Ovary (tissue), 3 donors: Measurements from ENCODE around the gene GRK3.

Experiments
- EP300 ChIP-seq: sonication (generic); formaldehyde crosslinking; IDR thresholded peaks from one replicate; pipeline ENCODE4 v1.6.1; 2017; ENCODE audit warnings: antibody characterized with exemption
- POLR2A ChIP-seq: fragments of 450-650 bp; IDR thresholded peaks from one replicate; pipeline ENCODE4 v1.6.1; 2017; ENCODE audit warnings: antibody characterized with exemption, mild to moderate bottlenecking, moderate library complexity
- TF ChIP-seq, protein P1 (sequence below), 3 donors: fragments of 450-650 bp in 2 of 3; fragments of 200-600 bp in 1 of 3; IDR thresholded peaks; one replicate each; pipeline versions ENCODE4 v1.5.1 to v1.8.0; 2016 to 2022; ENCODE audit warnings: antibody characterized with exemption in 3 of 3, mild to moderate bottlenecking in 1 of 3
- donor health status: DM: no; HTN: no; CAD: no.

DNA sequence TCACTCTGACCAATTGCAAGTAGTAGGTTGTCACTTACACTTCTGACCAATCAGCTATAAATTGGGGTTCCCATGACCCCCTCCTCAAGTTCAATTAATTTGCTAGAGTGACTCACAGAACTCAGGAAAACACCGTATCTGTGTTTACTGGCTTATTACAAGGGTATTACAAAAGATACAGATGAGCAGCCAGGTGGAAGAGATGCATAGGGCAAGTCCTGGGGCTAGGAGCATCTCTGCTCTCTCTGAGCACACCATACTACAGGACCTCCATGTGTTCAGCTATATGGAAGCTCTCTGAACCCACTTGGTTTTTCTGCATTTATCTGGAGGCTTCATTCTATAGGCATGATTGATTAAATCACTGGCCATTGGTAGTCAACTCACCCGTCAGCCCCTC is 11.3 kb upstream of the GRK3 start:
- TF ChIP-seq POLR2A (no peak), EP300 (no peak)
- TF ChIP-seq, protein P1, sequence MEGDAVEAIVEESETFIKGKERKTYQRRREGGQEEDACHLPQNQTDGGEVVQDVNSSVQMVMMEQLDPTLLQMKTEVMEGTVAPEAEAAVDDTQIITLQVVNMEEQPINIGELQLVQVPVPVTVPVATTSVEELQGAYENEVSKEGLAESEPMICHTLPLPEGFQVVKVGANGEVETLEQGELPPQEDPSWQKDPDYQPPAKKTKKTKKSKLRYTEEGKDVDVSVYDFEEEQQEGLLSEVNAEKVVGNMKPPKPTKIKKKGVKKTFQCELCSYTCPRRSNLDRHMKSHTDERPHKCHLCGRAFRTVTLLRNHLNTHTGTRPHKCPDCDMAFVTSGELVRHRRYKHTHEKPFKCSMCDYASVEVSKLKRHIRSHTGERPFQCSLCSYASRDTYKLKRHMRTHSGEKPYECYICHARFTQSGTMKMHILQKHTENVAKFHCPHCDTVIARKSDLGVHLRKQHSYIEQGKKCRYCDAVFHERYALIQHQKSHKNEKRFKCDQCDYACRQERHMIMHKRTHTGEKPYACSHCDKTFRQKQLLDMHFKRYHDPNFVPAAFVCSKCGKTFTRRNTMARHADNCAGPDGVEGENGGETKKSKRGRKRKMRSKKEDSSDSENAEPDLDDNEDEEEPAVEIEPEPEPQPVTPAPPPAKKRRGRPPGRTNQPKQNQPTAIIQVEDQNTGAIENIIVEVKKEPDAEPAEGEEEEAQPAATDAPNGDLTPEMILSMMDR (IDR thresholded peaks at IDR 0.05) = no peak
